A673 (cell line): ENCODE data around the gene CAPG.

Experiments used
- CTCF ChIP-seq: fragments of 300-800, 200-600 bp; sonication (generic); conservative IDR thresholded peaks from 2 replicates; pipeline ENCODE4 v1.5.1; 2017; ENCODE audit warnings: low read depth, mild to moderate bottlenecking, antibody characterized with exemption, low read length, moderate library complexity, mixed read lengths
- EZH2 ChIP-seq: fragments of 200-600 bp; sonication (generic); IDR thresholded peaks from 2 replicates; pipeline ENCODE4 v1.6.1; 2017; ENCODE audit warnings: borderline replicate concordance, low read depth, mild to moderate bottlenecking, mixed read lengths, antibody characterized with exemption, low read length; ENCODE audit not compliant: poor library complexity, severe bottlenecking

DNA sequence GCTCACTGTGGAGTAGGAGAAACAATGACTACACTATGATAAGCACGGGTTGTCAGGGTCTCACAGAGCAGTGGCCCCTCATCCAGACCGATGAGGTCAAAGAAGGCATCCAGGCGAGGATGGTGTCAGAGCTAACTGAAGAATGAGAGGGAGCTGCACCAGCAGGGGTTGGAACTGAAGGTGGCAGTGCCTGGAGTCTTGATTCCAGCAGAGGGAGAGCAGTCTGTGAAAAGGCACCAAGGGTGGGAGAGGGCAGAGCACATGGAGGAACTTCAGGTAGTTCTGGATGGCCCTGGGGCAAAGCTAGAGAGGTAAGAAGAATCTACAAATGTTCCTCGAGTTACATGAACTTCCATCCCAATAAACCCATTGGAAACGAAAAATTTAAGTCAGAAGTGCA lies 43.0 kb downstream of the CAPG start:
- TF ChIP-seq CTCF = no peak
- no peak for TF ChIP-seq EZH2
